ELF-1 (cell line): Measurements from ENCODE around the gene YBX3.

Experiments used
- DNase-seq: peaks from one replicate; pipeline ENCODE4 v3.0.0-alpha.2; 2016; ENCODE audit warnings: low read depth, low spot score

The YBX3 gene

DNA sequence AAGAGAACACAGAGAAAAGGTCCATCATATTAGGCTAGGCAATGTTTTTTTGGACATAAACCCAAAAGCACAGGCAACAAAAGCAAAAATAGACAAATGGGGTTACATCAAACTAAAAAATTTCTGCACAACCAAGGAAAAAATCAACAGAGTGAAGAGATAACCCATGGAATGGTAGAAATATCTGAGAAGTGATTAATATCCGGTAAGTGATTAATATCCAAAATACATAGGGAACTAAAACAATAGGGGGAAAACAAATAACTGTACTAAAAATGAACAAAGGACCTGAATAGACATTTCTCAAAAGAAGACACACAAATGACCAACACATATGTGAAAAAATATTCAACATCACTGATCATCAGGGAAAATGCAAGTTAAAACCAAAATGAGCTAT, 53.6 kb downstream of the YBX3 start:
- DNase-seq: no peak

DNA sequence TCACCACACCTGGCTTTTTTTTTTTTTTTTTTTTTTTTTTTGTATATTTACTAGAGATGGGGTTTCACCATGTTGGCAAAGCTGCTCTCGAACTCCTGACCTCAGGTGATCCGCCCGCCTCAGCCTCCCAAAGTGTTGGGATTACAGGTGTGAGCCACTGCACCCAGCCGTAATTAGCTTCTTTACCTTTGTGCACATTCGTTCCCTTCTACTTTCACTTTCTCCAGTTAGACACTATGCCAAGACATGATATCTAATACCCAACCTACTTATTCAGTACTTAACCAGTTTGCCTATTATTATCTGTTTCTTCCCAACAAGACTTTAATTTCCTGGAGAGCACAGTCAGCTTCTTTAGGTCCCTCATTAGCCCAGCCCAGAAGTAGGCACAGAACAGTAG, 54.6 kb downstream of the YBX3 start:
- DNase-seq: no peak

DNA sequence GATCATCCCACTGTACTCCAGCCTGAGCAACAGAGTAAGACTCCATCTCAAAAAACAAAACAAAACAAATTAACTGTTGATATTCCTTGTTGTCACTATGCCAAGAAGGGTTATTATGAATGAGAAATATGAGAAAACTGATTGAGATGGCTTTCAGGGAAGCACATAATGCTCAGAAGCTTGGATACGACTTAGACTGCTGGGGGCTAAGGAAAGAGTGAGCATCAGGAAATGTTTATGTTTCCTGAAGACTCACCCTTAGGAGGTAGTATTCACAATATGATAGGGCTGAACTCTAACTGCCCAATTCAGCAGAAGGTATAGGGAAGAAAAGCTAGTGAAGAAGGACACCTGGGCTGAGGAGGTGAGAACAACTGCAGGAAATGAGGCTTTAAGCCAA, 55.5 kb downstream of the YBX3 start:
- DNase-seq: no peak

DNA sequence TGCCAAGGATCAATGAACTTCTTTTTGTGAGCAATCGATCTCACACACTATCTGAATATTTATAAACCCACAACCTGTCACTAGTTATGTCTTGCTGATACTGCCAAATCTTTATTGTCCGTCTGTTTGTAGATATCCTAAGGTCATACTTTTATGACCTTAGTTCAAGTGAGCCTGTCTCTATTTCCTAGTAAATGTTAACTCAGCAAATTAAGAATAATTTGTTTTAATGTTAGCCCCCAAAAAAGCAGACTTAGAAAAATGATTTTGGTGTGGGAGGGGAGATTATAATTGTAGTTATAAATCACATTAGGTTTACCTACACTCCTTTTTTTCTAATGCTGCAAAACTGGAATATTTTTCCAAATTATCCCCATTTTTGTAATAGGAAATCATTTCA, 58.6 kb downstream of the YBX3 start:
- DNase-seq: no peak

DNA sequence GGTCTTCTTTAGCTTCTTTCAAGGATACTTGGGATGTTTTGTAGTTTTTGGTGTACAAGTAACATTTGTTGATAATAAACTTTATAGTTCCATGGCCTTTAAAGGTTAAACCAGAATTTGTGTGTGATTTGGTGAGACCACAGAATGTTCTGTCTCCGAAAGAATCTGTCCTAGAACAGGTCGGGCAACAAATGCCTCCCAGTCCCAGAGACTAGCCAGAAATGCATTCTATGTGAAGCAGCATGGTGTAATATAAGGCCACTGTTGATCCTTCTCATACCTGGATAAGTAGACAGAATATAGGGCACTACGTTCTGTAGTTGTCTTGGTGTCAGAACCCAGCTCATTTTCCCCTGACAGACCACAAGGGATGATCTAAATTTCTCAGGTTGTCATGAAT, 59.3 kb downstream of the YBX3 start:
- no peak for DNase-seq

DNA sequence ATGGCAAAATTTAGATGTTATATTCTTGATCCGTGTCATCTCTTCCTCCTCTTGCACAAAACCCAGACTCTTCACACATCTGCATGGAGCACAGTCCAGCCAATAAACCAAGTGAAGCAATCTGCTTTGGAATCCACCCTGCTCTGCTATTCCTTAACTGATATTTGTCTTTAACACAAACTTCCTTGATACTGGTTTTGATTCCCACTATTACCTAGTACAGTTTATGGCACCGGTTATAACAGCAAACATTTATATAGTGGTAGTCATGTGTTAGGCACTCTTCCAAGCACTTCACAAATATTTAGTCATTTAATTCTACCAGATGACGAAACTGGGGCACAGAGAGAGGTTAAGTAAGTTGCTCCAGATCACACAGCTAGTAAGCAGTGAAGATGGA, 61.8 kb downstream of the YBX3 start:
- no peak for DNase-seq

DNA sequence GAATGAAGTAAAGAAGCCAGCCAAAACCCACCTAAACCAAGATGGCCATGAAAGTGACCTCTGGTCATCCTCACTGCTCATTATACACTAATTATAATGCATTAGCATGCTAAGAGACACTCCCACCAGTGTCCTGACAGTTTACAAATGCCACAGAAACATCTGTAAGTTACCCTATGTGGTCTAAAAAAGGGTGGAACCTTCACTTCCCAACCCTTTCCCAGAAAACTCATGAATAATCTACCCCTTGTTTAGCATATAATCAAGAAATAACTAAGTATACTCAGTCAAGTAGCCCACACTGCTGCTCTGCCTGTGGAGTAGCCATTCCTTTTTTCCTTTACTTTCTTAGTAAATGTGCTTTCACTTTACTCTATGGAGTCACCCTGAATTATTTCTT, 69.1 kb downstream of the YBX3 start:
- DNase-seq: no peak

DNA sequence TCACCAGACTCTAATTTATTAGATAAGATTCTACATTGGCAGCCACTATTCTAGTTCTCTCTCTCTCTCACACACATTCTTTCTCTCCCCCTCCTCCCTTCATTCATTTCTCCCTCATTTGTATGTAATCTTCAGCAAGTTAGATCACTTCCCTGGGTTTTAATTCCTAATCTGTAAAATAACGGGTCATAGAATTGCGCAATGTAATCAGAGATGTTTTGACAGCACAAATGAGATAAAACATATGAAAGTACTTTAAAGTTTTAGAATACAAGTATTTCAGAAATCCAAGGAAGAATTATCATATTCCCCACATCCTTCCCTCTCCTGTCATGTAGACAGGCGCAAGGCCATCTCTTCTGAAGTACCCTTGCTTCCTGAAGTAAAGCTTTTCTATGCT, 70.9 kb downstream of the YBX3 start:
- DNase-seq: no peak
